GM13976 (cell line): ENCODE measurements around the gene CHMP1B.

Experiments
- DNase-seq: peaks from one replicate; pipeline ENCODE4 v3.0.0; 2012; ENCODE audit warnings: low spot score
- in situ Hi-C: fragments of 300-500 bp; cut with MboI; formaldehyde crosslinking; loops from one replicate; pipeline ENCODE4 v1.12.0; 2022; ENCODE audit warnings: low sequenced_read_pairs, mixed read lengths, inconsistent platforms; ENCODE audit not compliant: unreplicated experiment
- TF ChIP-seq, protein P1 (sequence below): IDR thresholded peaks from 2 replicates; pipeline ENCODE4 v1.5.1; 2012; ENCODE audit warnings: borderline replicate concordance, mild to moderate bottlenecking; ENCODE audit not compliant: insufficient read depth; ENCODE audit errors: extremely low read depth, missing control alignments, control extremely low read depth

The CHMP1B gene, protein sequence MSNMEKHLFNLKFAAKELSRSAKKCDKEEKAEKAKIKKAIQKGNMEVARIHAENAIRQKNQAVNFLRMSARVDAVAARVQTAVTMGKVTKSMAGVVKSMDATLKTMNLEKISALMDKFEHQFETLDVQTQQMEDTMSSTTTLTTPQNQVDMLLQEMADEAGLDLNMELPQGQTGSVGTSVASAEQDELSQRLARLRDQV

DNA sequence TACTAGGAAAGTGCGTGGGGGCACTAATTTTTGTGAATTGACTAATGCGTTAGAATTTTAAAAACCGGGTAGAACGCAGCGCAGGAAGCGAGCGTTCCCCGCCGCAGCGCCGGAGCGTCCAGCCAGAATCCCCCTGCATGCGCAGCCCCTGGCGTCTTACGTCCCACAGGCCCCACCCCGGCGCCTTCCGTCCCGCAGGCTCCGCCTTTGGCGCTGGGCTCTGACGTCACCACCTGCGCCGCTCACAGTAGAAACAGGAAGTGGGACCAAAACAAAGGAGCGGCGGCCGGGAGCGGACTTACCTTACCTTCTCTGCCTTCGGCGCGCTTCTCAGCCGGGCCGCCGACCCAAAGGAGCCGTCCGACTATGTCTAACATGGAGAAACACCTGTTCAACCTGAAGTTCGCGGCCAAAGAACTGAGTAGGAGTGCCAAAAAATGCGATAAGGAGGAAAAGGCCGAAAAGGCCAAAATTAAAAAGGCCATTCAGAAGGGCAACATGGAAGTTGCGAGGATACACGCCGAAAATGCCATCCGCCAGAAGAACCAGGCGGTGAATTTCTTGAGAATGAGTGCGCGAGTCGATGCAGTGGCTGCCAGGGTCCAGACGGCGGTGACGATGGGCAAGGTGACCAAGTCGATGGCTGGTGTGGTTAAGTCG is at the start of gene CHMP1B:
CHMP1B (plus strand) TSS at position 268 of the 660 bp plus-strand sequence; CDS start at position 367, 99 bp downstream.
- in situ Hi-C loops: no loop called here

GRCh38 chr18:11801573-11801972 is 49.6 kb upstream of the CHMP1B start:
- no peak for DNase-seq
- in situ Hi-C loops: no loop called here
- TF ChIP-seq, protein P1, sequence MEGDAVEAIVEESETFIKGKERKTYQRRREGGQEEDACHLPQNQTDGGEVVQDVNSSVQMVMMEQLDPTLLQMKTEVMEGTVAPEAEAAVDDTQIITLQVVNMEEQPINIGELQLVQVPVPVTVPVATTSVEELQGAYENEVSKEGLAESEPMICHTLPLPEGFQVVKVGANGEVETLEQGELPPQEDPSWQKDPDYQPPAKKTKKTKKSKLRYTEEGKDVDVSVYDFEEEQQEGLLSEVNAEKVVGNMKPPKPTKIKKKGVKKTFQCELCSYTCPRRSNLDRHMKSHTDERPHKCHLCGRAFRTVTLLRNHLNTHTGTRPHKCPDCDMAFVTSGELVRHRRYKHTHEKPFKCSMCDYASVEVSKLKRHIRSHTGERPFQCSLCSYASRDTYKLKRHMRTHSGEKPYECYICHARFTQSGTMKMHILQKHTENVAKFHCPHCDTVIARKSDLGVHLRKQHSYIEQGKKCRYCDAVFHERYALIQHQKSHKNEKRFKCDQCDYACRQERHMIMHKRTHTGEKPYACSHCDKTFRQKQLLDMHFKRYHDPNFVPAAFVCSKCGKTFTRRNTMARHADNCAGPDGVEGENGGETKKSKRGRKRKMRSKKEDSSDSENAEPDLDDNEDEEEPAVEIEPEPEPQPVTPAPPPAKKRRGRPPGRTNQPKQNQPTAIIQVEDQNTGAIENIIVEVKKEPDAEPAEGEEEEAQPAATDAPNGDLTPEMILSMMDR: no peak

More for the DNA sequence above, at the start of gene CHMP1B:
- DNase-seq: peak; percentile 97
- TF ChIP-seq, protein P1: no peak

DNA sequence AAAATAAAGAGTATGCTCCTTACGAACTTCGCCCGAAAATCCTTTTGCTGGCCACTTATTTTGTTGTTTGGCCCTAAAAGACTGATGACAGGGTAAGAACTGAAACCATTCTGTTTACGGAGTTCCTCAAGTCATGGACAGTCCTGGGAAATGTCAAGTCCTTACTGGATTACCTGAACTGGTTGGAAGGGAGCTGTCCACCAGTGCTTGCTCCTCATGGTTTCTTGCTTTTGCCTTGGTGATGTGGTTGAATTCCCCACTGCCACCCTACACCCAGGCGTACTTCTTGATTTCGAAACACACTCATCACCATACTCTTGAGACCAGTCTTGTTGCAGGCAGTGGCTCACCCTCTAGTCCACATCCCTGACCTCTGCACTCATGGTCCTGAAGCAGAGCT is 49.1 kb upstream of the CHMP1B start:
- in situ Hi-C loops: no loop called here

DNA sequence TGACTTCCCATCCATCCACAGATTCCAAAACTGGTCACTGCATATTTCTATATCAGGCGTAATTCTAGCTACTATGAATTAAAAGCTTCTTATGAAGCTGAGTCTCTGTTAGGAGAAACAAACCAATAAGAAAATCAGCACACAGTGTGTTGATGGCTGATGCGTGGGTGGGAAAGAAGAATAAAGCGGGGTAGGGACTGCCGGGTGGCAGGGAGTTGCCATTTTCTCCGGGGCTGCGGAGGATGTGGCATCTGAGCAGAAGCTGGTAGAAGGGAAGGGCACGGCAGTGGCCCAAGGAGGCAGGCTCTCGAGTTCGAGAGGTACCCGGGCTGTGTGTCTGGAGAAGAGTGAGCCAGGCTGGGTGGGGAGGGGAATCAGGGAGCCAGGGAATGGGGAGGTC is 48.6 kb upstream of the CHMP1B start:
- TF ChIP-seq, protein P1: no peak

More for the DNA sequence above, 49.1 kb upstream of the CHMP1B start:
- TF ChIP-seq, protein P1: no peak
- DNase-seq: no peak

DNA sequence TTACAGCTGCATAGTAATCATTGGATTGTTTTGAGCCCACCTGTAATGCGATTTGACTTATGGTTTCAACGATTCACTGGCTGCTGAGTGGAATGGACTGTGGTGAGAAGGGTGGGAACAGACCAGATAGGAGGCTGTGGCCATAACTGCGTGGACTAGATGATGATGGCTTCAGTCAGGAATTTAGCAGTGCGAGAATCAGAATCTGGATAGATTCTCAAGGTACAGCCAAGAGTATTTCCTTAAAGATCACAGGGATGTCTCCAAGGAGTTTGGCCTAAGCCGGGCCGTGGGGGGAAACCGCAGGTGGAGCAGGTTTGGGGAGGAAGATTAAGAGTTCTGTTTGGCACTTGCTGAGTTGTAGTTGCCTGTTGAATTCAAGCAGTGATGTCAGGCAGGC is 44.0 kb upstream of the CHMP1B start:
- TF ChIP-seq, protein P1: no peak
- in situ Hi-C loops: no loop called here
- no peak for DNase-seq

More for the DNA sequence above, 48.6 kb upstream of the CHMP1B start:
- no peak for DNase-seq
- in situ Hi-C loops: no loop called here

DNA sequence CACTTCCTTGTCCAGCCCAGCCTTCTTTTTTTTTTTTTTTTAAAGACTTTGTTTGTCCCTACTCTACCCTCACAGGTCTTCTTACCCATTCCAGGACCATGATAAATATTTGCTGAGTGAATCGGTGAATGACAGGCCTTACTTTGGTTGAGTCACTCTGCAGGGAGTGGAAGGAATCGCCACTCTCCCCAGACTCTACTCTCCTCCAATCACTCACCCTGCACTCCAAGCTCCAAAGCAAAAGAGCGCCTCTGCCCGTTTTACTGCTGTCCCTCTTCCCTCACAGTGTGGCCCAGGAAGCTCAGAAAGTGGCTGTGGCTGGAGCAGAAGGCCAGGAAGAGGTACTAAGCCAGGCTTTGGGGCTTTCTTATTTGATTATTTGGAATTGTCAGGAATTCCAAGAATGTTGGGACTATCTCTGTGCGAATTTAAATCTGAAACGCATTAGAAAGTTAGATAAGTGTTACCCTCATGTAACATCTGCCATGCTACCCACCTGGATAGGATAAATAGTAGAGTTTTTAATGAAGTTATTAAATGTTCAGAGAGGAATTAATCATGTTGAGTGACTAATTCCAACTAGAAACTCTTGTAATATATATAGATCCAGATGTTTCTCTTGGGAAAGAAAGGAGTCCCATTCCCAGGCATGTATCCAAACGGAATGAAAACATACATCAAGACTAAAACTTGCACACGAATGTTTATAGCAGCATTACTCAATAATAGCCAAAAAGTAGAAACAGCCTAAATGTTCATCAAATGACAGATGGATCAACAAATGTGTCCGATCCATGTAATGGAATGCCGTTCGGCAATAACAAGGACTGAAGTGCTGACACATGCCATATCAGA is 43.0 kb upstream of the CHMP1B start:
- in situ Hi-C loops: no loop called here
- TF ChIP-seq, protein P1: no peak
- DNase-seq: no peak
